DMS 273 (cell line): ENCODE measurements around the gene KDSR.
A peak's percentile ranks its signal among the peaks of the same experiment; 100 is the strongest.

ENCODE experiments used
- DNase-seq: peaks from one replicate; lab custom pipeline; 2025; ENCODE audit not compliant: unreplicated experiment; lab: John Stamatoyannopoulos, UW

KDSR gene, protein sequence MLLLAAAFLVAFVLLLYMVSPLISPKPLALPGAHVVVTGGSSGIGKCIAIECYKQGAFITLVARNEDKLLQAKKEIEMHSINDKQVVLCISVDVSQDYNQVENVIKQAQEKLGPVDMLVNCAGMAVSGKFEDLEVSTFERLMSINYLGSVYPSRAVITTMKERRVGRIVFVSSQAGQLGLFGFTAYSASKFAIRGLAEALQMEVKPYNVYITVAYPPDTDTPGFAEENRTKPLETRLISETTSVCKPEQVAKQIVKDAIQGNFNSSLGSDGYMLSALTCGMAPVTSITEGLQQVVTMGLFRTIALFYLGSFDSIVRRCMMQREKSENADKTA

DNA sequence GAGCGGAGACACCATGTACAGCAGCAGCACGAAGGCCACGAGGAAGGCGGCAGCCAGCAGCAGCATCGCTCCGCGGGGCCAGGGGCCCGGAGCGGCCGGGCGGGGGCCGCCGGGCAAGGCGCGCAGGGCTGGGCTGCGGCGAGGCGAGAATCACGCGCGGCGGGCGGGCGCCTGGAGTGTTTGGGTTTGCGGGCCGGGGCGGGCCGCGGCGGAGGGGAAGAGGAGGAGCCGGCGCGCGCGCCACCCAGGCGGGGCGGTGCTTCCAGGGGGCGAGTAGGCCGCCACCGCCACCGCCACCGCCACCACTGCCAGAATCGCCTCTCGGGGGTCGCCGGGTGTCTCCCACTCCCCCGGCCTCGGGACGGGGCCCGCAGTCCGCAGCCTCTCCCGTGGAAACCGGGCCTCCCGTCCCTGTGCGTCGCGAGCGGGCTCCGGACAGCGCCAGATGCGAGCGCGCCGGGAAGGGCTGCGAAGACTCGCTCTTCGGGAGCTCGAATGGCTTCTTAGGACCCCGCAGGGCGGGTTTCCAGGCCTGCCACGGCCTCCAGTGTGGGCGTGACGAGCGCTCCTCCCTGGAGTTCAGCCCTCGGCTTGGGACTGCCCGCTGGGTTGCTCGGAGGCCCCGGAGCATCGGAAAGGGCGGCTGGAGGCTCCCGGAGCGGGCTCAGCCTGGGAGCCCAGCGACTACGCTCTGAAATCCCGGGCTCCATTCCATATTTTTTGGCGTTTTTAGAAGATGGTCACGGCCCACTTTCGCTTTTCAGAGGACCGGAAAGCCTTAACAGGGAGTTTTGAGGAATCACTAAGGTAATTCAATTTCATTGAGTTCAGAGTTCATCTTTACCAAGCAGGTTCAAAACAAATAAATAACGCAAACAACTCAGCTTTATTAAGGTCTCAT, at the start of gene KDSR:
KDSR (minus strand) TSS at position 154 of the 901 bp plus-strand sequence; CDS start at position 66, 88 bp downstream.
- peak; percentile 99 for DNase-seq

DNA sequence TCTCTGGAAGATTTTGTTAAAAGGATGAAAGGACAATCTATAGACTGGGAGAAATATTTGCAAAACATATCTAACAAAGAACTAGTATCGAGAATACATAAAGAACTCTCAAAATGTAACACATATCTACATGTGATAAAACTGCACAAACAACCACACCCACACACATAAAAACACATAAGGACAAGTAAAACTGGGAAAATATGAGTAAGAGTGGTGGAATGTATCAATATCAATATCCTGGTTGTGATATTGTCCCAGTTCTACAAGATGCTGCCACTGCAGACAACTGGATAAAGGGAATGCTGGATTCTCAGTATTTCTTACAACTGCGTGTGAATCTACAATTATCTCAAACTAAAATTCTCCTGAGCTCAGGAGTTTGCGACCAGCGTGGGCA, 45.9 kb upstream of the KDSR start:
- DNase-seq, result no peak

DNA sequence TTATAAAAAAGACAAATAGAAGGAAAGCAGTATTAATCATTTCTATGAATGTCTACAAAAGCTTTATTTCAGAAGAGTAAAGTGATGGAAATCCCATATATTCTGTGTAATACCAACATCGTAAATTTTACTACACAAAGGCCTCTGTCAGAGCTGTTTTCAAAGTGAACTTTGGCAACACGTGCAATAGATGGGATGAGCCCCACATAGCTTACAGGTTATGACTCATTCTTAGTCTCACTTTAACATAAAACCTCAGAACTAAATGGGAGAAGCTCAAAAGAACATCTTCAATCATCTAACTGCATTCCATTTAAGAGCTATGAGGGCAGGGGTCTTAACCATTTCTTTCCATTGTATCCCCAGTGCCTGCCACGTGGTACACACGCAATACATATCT, 43.8 kb upstream of the KDSR start:
- DNase-seq, result no peak

DNA sequence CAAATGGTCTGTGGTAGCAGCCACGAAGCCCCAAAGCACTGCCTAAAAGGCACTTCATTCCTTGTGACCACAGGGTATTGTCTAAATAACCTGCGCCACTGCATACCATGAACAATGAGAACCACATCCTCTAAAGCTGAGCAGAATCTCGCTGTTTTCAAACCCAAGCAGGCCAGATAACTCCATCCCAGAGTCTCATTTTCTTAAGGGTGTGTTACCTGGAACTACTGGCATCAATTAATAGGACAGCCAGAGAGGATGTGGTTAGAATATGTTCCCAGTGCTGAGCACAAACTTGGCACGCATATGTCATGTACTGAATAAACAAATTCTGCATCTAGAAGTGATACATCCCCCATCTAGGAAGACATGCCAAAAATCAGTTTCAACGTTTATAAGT, 42.3 kb upstream of the KDSR start:
- DNase-seq, result no peak

DNA sequence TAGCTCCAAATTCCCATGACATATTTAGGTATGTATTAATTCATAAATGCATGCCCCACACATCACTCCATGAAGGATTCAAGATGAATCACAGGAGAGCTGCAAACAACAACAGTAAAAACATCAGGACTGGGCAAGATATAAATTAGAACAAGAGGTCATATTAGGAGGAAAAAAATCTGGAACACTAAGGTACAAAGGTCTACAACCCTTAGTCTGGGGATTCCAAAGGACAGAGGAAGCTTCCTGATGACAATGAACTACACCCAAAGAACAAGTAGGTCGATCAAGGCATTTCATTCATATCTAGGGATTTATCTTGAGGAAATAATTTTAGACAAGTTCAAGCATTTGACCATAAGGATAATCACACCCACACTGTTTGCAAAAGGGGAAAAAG, 40.7 kb upstream of the KDSR start:
- no peak for DNase-seq

DNA sequence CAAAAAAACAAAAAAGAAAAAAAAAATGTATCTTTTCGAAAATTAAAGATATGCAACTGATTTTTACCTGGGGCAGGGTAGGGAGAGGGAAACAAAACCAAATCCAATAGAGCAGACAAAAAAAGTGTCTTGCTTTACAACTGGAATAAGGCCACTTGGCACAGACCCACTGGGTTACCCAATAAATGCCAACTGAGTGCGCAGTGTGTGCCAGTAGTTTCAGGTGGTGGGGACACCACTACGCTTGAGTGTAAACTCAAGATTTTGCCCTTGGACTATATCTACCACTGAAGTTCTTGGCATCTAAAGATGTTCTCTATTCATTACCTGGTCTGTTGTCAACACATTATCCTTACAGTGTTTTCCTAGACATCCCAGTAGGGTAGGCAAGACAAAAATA, 39.0 kb upstream of the KDSR start:
- no peak for DNase-seq

DNA sequence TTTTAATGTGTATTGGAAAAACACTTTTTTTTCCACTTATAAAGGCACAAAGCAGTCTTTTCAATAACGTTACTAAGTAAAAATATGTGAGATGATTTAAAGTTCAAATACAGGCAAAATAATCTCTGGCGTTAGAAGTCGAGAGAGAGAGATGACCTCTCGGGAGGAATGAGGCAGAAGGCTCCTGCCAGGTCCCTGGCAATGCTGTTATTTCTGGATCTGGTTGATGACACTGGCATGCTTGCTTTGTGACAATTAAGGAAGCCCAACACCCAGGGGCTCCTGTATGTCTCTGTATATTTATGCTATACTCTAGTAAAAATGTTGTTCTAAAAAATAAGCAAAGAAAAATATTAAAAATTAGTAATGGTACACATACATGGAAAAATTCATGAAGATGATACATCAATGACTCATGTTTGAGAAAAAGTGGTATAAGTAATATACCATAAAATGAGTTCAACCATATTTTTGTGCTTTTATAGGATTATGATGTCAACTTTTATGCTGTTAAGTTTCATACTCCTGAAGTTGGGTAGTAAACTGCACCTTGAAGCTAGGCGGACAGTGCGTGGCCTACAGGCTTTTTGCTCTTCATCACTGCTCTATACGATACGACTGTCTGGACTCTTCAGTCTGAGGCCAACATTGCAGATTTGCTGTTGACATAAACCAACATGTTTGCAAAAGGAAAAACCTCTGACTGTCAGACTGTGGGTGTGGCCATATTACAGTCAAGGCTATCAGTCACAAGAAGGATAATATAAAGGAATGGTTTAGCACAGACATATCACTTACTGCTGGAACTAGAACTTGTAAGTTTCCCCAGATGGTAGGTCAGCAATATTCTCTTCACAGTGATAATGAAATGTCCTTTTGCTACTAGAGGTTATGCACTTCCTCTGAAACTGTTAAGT, 35.5 kb upstream of the KDSR start:
- DNase-seq, result no peak

DNA sequence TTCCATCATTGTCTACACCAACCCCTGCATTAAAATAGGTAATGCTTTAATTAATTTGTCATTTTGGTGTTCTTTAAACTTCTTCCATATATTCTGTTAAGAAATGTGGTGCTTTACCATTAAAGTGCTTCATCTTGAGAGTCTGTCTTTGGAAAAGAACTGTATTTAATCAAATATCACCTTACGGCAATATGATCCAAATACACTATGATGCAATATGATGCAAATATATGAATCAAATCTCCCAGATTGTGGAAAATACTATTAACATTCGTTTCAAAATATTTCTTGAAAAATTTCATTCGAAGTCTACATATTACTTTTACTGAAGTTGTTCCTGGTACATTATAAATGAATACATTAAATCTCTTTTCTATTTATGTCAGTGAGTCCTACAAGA, 32.3 kb upstream of the KDSR start:
- DNase-seq, result no peak

DNA sequence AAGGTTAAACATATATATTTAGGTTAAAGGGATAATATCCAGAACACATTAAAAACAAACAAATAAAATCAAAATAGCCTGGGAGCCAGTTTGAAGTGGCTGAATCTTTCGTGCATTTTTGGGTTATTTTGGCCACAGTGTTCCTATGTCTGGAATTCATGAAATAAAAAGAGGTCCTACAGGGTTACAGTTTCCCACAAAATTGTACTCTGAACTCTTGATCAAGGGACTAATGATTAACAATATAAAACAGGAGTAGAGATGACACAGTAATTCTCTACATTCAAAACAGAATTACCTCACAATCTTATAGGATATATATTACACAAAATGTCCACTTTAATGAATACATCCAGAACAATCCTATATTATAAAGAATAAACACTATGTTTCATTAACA, 30.3 kb upstream of the KDSR start:
- DNase-seq, result no peak

DNA sequence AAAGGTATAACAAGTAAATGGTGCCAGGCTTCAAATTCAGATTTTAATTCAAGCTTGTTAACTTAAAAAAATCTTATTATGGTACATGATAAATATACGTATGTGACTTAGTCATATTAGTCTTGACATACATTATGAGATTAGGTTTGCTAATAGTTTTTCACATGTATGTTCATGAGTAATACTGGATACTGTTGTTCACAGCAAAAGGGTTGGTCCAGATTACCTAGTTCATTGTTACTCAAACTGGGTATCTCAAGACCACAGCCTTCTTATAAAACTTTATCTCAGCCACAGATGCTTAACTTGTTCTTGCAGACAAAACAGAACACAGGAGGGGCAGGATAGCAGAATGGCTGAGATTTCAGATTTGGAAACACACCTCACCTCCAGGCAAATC, 28.5 kb upstream of the KDSR start:
- no peak for DNase-seq

DNA sequence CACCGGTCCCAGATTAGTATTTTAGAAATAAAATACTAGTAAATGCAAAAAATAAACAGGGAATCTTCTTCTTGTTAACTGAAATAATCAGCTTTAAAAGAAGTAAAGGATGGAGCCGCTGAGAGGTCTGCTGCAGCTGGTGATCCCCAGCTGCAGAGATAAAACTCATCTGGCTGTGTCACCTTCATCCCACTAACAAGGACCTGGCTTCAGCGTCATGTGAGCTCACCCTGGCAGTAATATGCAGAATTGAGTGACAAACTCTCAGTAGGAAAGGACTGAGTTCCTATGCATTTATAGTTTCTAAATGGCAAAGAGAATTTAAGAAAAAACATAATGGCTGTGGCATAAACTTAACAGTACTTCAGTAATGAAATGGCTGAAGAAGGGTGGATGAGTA, 27.9 kb upstream of the KDSR start:
- DNase-seq, result no peak

DNA sequence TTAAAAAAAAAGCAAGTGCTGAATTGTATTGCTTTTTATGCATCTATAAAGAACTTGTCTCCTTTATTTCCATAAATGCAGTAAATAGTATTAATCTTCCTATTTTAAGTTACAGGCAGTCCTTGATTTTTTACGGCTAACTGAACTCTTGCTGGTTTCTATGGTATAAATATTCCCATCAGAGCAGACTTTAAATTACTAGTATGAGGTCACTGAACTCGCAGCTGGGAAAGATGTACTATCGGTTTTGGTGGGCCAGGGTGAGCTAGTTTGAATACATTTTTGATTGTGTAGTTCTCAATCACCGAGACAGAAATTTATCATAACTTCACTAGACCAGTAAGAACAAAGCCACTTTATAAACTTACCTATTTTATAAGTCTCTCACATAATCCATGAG, 20.9 kb upstream of the KDSR start:
- no peak for DNase-seq

DNA sequence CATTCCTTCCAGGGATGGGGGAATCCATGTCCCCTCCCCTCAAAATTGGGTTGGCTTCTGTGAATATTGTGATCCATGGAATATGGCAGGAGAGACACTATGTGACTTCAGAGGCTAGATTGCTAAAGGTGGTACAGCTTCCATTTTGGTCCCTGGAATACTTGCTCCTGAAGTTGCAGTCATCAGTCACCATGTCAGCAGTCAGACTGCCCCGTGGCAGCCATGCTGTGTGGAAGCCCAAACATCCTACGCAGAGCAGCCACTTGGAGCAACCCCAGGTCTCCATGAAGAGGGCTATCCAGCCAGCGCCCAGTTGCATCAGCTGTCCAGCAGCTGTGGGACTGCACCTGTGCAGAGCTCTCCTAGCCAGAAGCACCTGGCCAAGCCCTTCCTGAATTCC, 15.8 kb upstream of the KDSR start:
- DNase-seq, result no peak

DNA sequence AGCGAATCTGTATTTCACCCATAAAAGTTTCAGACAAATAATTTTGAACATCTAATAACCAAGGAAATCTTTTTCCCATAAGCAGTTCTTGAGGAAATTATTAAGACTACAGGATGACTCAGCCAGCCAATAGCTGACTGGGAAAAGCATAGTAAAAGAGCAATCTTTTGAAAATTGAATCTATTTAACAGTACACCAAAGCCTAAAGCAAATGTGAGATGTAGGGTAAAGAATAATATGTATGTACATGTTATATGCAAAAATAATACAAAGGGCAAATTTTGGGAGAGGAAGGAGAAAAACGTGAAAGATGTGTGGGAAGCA, 12.6 kb upstream of the KDSR start:
- no peak for DNase-seq

DNA sequence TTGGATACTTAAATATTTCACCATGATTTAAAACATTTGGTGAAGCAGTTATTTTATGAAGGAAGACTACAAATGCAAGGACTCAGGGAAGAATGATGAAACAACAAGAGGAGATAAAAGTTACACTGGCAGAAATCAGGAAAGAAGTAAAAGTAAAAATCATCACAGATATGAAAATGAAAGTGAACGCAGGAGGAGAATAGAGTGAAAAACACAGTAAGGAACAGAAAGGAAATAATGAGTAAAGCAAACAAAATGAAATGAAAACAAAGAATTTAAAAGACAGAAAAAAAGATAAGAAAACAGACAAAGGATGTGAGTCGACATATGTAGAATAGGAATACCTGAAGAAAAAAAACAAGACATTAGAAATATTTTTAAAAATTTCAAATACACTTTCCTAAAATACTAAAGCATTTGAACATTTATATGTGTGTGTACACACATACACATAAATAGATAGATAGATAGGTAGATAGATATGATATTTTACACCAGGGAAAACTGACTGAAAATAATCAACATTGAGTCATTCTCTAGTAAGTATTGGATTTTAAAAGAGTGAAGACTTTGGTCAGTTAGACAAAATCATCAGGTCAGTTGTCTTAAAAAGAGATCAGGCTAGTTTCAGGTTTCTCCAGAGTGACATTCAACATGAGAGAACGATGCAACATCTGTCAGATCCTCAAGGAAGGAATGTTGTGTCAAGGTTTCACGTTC, 12.1 kb upstream of the KDSR start:
- no peak for DNase-seq

DNA sequence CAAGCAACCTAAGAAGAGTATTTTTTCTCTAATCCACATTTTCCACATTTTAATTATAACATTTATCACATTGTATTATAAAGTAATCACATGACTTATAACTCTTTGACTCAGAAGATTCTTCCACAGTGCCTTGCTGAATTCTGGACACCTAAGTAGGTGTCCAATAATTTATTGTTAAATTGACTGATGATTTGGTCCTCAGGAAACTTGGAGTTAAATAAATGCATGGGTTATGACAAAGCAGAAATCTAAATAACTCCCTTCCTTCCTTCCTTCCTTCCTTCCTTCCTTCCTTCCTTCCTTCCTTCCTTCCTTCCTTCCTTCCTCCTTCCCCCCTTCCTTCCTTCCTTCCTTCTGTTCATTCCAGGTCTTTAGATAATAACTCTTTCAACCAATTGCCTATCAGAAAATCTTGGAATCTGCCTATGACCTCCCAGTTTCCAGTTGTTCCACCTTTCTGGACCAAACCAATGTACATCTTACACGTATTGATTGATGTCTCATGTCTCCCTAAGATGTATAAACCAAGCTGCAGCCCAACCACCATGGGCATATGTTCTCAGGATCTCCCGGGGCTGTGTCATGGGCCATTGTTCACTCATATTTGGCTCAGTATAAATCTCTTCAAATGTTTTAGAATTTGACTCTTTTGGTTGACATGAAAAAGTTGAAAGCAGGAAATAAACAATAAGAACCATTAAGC, 10.4 kb upstream of the KDSR start:
- DNase-seq, result no peak

DNA sequence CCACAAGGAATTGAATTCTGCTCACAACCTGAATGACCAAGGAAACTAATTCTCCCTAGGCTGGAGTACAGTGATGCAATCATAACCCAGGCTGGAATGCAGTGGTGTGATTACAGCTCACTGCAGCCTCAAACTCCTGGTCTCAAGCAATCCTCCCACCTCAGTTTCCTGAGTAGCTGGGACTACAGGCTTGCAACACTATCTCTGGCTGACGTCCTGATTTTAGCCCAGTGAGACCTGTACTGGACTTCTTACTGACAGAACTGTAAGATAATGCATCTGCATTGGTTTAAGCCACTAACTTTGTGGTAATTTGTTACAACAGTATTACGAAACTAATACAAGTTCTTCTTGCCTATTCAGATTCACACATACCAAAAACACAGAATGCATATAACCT, 9.5 kb upstream of the KDSR start:
- DNase-seq, result no peak

DNA sequence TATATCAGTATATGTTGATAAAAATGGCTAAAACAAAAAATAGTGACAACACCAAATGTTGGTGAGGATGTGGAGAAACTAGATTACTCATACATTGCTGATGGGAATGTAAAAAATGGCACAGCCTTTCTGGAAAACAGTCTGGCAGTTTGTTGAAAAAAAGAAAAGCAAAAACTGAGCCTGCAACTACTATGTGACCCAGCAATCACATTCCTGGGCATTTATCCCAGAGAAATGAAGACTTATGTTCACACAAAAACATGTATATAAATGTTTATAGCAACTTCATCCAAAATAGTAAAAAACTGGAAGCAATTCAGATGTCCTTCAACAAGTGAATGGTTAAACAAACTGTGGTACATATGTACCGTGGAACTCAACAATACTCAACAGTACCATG, 7.5 kb upstream of the KDSR start:
- DNase-seq, result no peak

DNA sequence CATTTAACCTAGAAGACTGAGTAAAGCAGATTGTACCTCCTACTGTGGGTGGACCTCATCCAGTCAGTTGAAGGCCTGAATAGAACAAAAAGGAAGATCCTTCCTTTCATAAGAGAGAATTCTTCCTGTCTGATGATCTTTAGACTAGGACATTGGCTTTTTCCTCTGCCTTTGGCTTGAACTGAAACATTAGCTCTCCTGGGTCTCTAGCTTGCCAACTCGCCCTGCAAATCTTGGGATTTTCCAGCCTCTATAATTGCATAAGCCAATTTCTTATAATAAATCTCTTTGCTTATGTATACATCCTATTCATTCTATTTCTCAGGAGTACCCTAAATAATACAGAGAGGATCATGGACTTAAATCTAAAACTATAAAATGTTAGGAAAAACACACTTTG, 6.2 kb upstream of the KDSR start:
- DNase-seq, result no peak

DNA sequence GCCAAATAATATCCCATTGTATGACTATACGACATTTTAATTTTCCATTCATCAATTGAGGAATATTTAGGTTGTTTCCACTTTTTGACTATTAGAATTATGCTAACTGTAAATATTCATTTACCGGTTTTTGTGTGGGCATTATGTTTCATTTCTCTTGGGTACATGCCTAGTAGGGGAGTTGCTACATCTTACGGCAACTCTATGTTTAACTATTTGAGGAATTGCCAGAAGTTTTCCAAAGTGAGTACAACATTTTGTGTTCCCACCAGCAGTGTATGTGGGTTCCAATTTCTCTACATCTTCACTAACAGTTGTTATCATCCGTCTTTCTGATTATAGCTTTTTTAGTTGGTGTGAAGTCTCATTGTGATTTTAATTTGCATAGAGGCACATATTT, 1.6 kb upstream of the KDSR start:
- DNase-seq, result no peak
